ENCODE results near the gene SEPTIN3.

The SEPTIN3 gene

GRCh38 chr22:41969110-41969646, at the start of gene SEPTIN3:
TSS of gene SEPTIN3 (plus strand) at chr22:41969443. CDS start at chr22:41971493, 2,050 bp downstream.
- DNase-seq: no peak

- DNase-seq: peak; percentile 34
These were observed 48.8 kb upstream of the SEPTIN3 start for GRCh38 chr22:41920271-41920976.

- no peak for DNase-seq
These were observed 46.9 kb upstream of the SEPTIN3 start for GRCh38 chr22:41922328-41922727.

- no peak for DNase-seq
These were observed 46.2 kb upstream of the SEPTIN3 start for GRCh38 chr22:41922940-41923594.

GRCh38 chr22:41923595-41924276, 45.5 kb upstream of the SEPTIN3 start:
- no peak for DNase-seq

- peak; percentile 73 for DNase-seq
These were observed 43.3 kb upstream of the SEPTIN3 start for GRCh38 chr22:41925783-41926460.

- no peak for DNase-seq
These were observed 41.4 kb upstream of the SEPTIN3 start for GRCh38 chr22:41927813-41928212.

GRCh38 chr22:41928593-41929417, 40.4 kb upstream of the SEPTIN3 start:
- no peak for DNase-seq

GRCh38 chr22:41929418-41929810, 39.8 kb upstream of the SEPTIN3 start:
- no peak for DNase-seq

- no peak for DNase-seq
These were observed 37.5 kb upstream of the SEPTIN3 start for GRCh38 chr22:41931701-41932269.

- no peak for DNase-seq
These were observed 36.9 kb upstream of the SEPTIN3 start for GRCh38 chr22:41932353-41932752.

- no peak for DNase-seq
These were observed 35.6 kb upstream of the SEPTIN3 start for GRCh38 chr22:41933411-41934177.

GRCh38 chr22:41934284-41935014, 34.8 kb upstream of the SEPTIN3 start:
- DNase-seq: no peak

GRCh38 chr22:41935015-41935351, 34.3 kb upstream of the SEPTIN3 start:
- DNase-seq: no peak

GRCh38 chr22:41935509-41935908, 33.7 kb upstream of the SEPTIN3 start:
- DNase-seq: no peak

GRCh38 chr22:41936894-41937169, 32.4 kb upstream of the SEPTIN3 start:
- no peak for DNase-seq

- no peak for DNase-seq
These were observed 29.0 kb upstream of the SEPTIN3 start for GRCh38 chr22:41939981-41940831.

GRCh38 chr22:41940832-41941765, 28.1 kb upstream of the SEPTIN3 start:
- peak; percentile 81 for DNase-seq

Data from suppressor macrophage treated with lipopolysaccharide for 4 hours (primary cell).